ENCODE data around the gene GRIK5. TPM values are rescaled to one million over a fixed set of nuclear protein-coding genes. Genes with fewer than 3 reads are reported as not detected.

GRIK5 gene
- total and polyA plus RNA-seq, 4 donors, result 0.09 to 0.42 (median 0.17) TPM; not detected in 1

- TF ChIP-seq ZBTB33 (IDR thresholded peaks at IDR 0.05), result no peak
- no peak for TF ChIP-seq FOXA2 (IDR thresholded peaks at IDR 0.05)
These were observed 25.3 kb upstream of the GRIK5 start (continued) for GRCh38 chr19:42095142-42095813.

GRCh38 chr19:42093926-42094325, 23.9 kb upstream of the GRIK5 start:
- TF ChIP-seq TAF1 (conservative IDR thresholded peaks at IDR 0.05) (no peak), REST (IDR thresholded peaks at IDR 0.05) (no peak)
- Histone ChIP-seq H3K27me3 (ENCODE audit: control insufficient read depth in 4 of 4, insufficient read depth in 4 of 4, low read length in 3 of 4) (no peaks in the 10 kb centered on the region), H3K4me1 (ENCODE audit: control insufficient read depth in 4 of 4, insufficient read depth in 4 of 4, low read length in 3 of 4) (no peaks in the 10 kb centered on the region), H3K36me3 (ENCODE audit: control insufficient read depth in 4 of 4, insufficient read depth in 3 of 4, low read depth in 1 of 4, low read length in 3 of 4) (no peaks in the 10 kb centered on the region), H3K27ac (ENCODE audit: low read depth in 1 of 2, low read length in 2 of 2) (no peak overlapping the region), H3K9me3 (ENCODE audit: control insufficient read depth in 4 of 4, low read length in 3 of 4) (no peaks in the 10 kb centered on the region), H3K4me3 (ENCODE audit: low read depth in 1 of 3, low read length in 3 of 3) (no peak overlapping the region), H3K9ac (ENCODE audit: low read depth in 1 of 2, low read length in 2 of 2) (no peak overlapping the region)
- WGBS, result 63% methylated on average over 4 of the region's 4 CpGs
- no peak for DNase-seq (ENCODE audit: low spot score)

GRCh38 chr19:42093505-42093904, 23.5 kb upstream of the GRIK5 start:
- no peak overlapping the region for H3K9ac ChIP-seq (ENCODE audit: low read depth in 1 of 2, low read length in 2 of 2)
- no peak overlapping the region for H3K4me3 ChIP-seq (ENCODE audit: low read depth in 1 of 3, low read length in 3 of 3)
- no peaks in the 10 kb centered on the region for H3K27me3 ChIP-seq (ENCODE audit: control insufficient read depth in 4 of 4, insufficient read depth in 4 of 4, low read length in 3 of 4)
- H3K27ac ChIP-seq (ENCODE audit: low read depth in 1 of 2, low read length in 2 of 2), result no peak overlapping the region
- no peaks in the 10 kb centered on the region for H3K9me3 ChIP-seq (ENCODE audit: control insufficient read depth in 4 of 4, low read length in 3 of 4)
- no peak for TF ChIP-seq JUND (IDR thresholded peaks at IDR 0.05)
- TF ChIP-seq ATF3 (IDR thresholded peaks at IDR 0.05), result no peak
- TF ChIP-seq HNF4A (conservative IDR thresholded peaks at IDR 0.05), result no peak
- TF ChIP-seq TAF1 (conservative IDR thresholded peaks at IDR 0.05), result no peak
- TF ChIP-seq RAD21 (IDR thresholded peaks at IDR 0.05), result no peak
- no peak for TF ChIP-seq EGR1 (IDR thresholded peaks at IDR 0.05; ENCODE audit: low read depth in 2 of 2)
- no peak for TF ChIP-seq SP1 (IDR thresholded peaks at IDR 0.05)
- TF ChIP-seq FOXA2 (IDR thresholded peaks at IDR 0.05), result no peak
- no peak for TF ChIP-seq RXRA (IDR thresholded peaks at IDR 0.05)
- TF ChIP-seq CTCF (IDR thresholded peaks at IDR 0.05; ENCODE audit: low read depth, low read length, missing input control), result no peak
- no peak for TF ChIP-seq REST (IDR thresholded peaks at IDR 0.05)
- 70% methylated on average over 4 of the region's 4 CpGs for WGBS
- no peaks in the 10 kb centered on the region for H3K4me1 ChIP-seq (ENCODE audit: control insufficient read depth in 4 of 4, insufficient read depth in 4 of 4, low read length in 3 of 4)
- no peaks in the 10 kb centered on the region for H3K36me3 ChIP-seq (ENCODE audit: control insufficient read depth in 4 of 4, insufficient read depth in 3 of 4, low read depth in 1 of 4, low read length in 3 of 4)
- DNase-seq (ENCODE audit: low spot score), result no peak

All from liver (tissue), 9 donors.